Activated T-helper 1 cell treated with anti-CD3 and anti-CD28 coated beads, Interleukin-2, amount 50 U/mL, for 16 hours (primary cell): ENCODE measurements around the gene MAP3K5.
A peak's percentile ranks its signal among the peaks of the same experiment; 100 is the strongest.
"Not testable (repeated sequence)": the region's sequence is repeated elsewhere in the genome, so short reads cannot be mapped to it uniquely, and the experiment has no call there.

Experiments used
- DNase-seq, 2 donors: peaks; one replicate each; pipeline ENCODE4 v3.0.0-alpha.2; 2020; ENCODE audit warnings: low read depth in 1 of 2, low spot score in 1 of 2

The MAP3K5 gene

DNA sequence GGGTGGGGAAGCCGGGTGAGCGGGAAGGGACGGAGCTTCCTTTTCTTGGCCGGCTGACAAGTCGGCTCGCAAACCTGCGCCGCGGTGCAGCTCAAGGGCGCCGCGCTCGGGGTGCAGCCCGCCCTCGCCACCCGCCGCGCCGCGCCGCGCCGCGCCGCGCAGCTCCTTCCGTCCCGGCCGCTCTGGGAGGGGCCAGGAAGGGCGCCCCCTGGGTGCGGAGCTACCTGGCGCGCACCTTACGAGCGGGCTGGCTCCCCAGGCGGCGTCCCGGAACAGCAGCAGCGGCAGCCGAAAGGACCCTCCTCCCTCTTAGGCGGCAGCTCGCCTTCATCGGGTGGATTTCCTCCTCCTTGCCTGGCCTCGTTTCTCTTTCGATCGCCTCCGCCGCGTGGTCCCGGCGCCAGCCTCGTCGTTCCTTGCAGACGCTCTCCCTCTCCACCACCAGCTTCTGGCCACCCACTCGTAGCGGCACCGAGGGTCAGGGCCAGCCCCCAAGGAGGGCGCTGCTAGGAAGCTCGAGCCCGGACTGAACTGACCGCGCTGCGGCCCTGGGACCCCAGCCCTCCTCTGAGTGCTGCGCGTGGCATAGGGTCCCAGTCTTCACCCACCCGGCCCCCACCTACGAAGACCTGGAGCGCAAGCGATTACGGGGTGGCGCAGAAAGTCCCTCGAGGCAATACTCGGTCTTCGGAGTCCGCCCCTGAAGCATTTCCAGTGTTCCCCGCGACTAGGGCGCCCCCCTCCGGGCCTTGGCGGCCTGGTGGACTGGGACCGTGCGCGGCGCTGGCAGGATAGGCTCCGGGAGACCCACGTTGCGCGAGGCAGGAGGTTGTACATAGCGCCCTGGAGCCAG lies at the start of gene MAP3K5:
TSS of gene MAP3K5 (minus strand) at position 68 of the 853 bp plus-strand sequence. CDS start 320 bp downstream, outside the sequence.
- peak; percentile 91 to 93 for DNase-seq

DNA sequence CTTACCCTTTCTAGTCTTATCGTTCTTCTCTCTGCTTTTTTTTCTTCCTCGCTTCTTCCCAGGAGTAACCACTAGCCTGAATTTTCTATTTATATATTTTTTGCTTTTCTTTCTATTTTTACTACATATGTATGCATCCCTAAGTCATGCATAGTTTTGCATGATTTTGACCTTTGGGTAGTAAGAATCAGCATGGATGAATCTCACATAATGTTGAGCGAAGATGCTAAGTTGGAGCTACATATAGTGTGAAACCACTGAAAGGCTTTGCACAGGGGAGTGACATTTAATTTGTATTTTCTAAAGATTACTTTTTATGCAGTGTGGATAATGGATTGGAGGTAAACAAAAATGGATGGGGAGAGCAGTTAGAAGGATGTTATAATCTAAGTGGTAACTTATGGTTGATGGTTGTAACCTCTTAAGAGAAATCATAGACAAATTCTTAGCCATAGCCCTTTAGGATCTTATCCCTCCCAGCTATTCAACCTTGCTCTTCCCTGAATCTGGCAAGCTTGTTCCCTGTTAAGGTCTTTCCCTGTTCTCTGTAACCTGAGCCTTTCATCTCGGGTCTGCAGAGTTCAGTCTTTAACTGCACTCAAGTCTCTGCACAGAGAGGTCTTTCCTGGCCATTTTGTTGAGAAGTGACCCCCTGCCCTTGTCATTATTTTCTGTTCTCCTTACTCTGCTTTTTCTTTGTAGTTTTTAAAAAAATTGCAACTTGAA lies 48.2 kb upstream of the MAP3K5 start:
- DNase-seq, result no peak

- no peak for DNase-seq
Measured at GRCh38 chr6:136831873-136832562, 39.7 kb upstream of the MAP3K5 start.

DNA sequence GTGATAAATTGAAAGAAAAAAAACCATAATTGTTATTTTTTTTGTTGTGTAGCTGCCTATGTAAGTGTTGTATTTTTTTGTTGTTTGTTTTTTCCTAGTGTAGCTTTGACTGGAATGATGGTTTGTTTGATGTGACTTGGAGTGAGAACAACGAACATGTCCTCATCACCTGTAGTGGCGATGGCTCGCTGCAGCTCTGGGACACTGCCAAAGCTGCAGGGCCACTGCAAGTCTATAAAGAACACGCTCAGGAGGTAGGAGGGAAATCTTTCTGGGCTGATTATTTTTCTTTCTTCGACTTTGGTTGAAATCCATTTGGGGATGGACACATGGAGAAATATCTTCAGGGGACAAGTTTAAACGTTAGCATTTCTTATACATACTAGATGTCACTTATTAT lies 33.9 kb upstream of the MAP3K5 start:
- DNase-seq, result no peak

- no peak for DNase-seq
Measured at GRCh38 chr6:136823128-136823660, 30.9 kb upstream of the MAP3K5 start.

DNA sequence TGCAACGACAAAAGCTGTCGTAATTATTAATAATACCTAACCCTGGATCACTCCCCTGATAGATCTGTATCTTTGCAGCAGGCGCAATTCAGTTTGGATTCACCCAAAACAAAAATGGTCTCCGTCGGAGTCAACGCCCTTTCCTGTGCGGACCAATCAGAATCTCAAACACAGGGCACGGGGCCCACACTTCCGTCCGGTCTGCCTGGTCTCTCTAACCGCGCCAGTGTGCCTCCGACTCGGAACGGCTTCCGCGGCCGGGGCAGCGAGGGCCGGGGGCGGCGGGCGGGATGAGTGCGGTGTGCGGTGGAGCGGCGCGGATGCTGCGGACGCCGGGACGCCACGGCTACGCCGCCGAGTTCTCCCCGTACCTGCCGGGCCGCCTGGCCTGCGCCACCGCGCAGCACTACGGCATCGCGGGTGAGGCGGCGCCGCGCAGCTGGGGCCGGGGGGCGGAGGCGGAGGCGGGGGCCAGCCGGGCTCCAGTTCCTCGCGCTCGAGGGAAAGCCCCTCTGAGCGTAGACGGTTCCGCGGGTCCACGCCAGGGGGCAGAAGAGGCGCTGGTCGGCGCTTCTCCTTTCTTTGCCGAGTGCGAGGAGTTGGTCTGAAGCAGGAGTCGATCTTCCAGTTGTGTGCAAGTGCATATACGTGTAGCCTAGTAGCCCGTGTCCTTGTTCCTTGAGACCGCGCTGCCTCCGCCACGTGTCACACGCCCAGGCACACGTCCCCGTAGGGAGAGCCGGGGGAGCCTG lies 30.3 kb upstream of the MAP3K5 start, which contains the start of gene PEX7:
TSS of gene PEX7 (plus strand) at position 217 of the 752 bp plus-strand sequence. CDS start at position 291, 74 bp downstream.
- DNase-seq, result peak; percentile 59 to 79

- peak in 1 of 2 donors; percentile 4 for DNase-seq
Measured at GRCh38 chr6:136822046-136822375, 29.7 kb upstream of the MAP3K5 start.

DNA sequence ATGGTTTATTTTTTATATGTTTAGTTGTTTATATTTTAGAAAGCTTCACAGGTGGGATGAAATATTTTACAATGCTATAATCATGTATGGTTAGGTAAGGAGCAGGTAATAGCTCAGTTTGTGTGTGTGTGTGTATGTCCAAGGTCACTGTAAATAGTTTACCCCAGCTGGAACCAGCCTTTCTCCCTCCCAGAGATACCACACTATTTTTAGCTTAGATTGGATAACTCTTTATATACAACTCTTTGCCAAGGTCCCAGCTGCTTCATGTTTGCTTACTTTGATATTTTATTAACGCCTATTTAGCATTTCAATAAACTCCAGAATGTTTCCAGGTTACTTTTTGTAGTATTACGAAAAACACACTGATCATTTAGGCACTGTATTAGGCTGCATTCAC lies 28.3 kb upstream of the MAP3K5 start:
- no peak for DNase-seq

DNA sequence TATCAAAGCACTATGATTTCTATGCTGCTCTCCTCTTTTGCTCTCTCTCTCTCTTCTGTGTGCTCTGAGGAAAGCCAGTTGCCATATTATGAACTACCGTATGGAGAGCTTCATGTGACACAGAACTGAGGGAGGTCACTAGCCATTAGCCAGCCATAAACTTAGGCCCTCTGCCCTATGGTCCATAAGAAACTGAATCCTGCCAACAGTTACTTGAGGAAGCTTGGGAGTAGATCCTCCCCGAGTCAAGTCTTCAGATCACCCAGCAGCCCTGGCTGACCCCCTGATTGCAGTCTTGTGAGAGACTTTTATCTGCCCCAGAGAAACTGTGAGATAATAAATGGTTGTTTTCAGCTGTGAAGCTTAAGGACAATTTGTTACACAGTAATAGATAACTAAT lies 24.4 kb upstream of the MAP3K5 start:
- DNase-seq, result no peak

DNA sequence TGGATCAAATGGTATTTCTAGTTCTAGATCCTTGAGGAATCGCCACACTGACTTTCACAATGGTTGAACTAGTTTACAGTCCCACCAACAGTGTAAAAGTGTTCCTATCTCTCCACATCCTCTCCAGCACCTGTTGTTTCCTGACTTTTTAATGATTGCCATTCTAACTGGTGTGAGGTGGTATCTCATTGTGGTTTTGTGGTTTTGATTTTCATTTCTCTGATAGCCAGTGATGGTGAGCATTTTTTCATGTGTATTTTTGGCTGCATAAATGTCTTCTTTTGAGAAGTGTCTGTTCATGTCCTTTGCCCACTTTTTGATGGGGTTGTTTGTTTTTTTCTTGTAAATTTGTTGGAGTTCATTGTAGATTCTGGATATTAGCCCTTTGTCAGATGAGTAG lies 23.3 kb upstream of the MAP3K5 start:
- not testable (repeated sequence) for DNase-seq

DNA sequence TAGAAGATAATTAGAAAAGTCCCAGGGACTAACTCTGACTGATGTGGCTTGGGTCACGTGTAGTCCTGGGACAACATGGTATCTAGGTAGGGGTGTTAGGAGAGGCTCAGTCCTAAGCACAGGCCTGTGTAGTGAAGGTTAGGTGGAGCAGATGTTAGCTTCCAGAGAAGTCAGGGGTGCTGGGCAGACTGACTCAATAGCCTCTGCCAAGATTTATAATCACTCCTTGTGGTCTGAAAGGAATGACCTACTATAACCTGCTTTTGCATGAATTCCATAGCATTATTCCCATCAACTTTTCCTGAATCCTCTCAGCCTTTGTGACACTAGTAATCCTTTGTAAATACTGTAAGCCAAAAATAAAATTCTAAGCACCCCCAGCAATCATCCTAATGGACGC lies 19.9 kb upstream of the MAP3K5 start:
- DNase-seq, result no peak

DNA sequence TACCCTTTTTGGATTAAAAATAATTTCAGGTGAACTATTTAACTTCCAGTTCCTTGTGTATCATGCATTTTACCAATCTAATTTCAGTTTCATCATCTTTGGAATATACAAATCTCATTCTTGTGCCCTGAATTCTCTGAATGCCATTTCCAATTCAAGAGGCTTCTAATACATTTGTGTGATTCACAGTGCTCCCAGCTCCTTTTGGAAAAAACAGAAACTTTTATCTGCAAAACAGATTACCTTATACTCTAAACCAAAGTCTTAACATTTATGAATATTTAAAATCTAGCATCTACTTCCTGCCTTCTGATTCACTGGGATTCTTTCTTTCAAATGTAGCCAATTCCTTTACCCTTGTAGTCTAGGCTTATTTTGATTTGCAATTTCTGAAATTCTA lies 19.0 kb upstream of the MAP3K5 start:
- no peak for DNase-seq

- DNase-seq, result no peak
Measured at GRCh38 chr6:136809091-136809860, 17.0 kb upstream of the MAP3K5 start.

DNA sequence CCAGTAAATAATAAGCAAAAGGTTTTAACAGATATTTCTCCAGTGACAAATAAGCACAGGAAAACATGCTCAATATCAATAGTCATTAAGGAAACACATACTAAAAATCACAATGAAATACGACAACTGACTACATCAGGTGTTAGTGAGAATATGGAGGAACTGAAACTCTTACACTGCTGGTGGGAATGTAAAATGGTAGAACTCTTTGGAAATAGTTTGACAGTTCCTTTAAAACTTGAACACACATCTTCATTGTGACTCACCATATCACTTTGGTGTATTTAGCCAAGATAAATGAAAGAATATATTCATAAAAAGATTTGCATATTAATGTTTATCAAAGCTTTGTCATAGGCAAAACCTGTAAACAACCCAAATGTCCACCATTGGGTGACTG lies 11.3 kb upstream of the MAP3K5 start:
- DNase-seq, result no peak

DNA sequence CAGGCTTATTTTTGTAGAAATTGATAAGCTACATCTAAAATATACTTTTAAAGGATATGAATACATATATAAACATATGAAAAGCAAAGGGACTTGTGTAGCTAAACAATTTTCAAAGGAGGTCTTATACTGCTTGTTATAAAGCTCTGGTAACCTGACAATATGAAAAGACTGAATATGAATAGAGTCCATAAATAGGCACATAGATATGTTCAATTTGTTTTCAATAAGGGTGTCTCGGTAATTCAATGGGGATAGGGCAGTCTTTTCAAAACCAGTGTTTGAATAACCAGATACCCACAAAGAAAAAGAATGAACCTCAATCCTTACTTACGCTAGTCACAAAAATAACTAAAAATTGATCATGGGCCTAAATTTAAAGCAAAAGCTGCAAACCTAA lies 9.3 kb upstream of the MAP3K5 start:
- no peak for DNase-seq

DNA sequence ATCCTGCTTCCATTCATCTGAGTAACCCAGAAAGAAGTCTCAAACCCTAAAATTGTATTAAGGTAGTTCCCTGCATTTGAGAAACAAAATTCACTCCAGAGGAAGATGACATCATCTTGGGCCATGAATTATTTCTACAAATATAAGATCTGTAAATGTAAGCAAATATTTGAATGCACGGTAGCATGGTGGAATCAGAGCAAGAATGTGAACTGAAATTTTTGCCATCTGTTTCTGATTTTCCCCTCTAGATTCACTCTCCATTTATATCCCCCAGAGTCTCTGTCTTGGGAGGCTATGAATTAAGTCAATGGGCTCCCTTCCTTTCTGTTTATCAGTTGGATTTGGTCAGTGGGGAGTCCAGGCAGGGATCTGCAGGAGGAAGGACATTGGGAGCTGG lies 5.8 kb upstream of the MAP3K5 start:
- DNase-seq, result no peak

GRCh38 chr6:136795996-136796395 lies 3.7 kb upstream of the MAP3K5 start:
- DNase-seq, result no peak

GRCh38 chr6:136795386-136795785 lies 3.1 kb upstream of the MAP3K5 start:
- no peak for DNase-seq

DNA sequence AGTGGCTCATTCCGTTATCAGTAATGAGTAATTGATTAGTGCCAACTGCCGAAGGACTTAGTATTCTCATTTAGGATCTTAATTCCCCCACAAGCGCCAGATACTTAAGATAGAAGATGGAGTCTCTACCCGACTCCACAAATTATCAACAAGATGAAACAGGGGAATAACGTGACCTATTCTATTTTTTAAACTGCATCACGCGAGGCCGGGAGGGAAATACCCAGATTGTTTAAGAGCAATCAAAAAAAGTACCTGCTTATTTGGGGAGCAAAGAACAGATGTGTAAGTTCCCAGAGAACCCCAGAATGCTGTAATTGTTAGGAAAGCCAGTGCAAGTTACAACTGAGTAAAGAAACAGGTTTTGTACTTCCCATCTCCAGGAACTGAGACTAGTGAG lies 1.1 kb upstream of the MAP3K5 start:
- no peak for DNase-seq

- no peak for DNase-seq
Measured at GRCh38 chr6:136792095-136792409, 225 bp downstream of the MAP3K5 start.
